NOMO-1 treated with dmso at 0.1 percent for 144 hours (cell line): ENCODE results near the gene RELN.
"Not testable (repeated sequence)": the region's sequence is repeated elsewhere in the genome, so short reads cannot be mapped to it uniquely, and the experiment has no call there.

Experiments
- DNase-seq: peaks from one replicate; lab custom pipeline; 2025; ENCODE audit not compliant: unreplicated experiment; lab: John Stamatoyannopoulos, UW

Gene RELN

GRCh38 chr7:103795787-103796186 lies 193.7 kb downstream of the RELN start:
- no peak for DNase-seq

GRCh38 chr7:103795107-103795506 lies 194.4 kb downstream of the RELN start:
- no peak for DNase-seq

- no peak for DNase-seq
These were observed 195.0 kb downstream of the RELN start for GRCh38 chr7:103794424-103794823.

DNA sequence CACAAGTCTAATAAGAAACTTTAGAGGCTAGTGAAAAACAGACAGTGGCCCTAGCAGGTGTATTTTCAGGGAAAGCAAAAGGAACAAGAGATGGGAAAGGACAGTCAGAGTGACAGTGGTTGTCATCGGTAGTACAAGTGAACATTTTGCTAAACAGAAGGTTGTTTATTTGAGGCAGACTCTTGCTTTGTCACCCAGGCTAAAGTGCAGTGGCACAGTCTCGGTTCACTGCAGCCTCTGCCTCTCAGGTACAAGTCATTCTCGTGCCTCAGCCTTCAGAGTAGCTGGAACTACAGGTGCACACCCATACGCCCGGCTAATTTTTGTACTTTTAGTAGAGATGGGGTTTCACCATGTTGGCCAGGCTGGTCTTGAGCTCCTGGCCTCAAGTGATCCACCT lies 195.8 kb downstream of the RELN start:
- DNase-seq: no peak

- no peak for DNase-seq
These were observed 197.6 kb downstream of the RELN start for GRCh38 chr7:103791894-103792293.

- DNase-seq: not testable (repeated sequence)
These were observed 202.4 kb downstream of the RELN start for GRCh38 chr7:103787041-103787440.

DNA sequence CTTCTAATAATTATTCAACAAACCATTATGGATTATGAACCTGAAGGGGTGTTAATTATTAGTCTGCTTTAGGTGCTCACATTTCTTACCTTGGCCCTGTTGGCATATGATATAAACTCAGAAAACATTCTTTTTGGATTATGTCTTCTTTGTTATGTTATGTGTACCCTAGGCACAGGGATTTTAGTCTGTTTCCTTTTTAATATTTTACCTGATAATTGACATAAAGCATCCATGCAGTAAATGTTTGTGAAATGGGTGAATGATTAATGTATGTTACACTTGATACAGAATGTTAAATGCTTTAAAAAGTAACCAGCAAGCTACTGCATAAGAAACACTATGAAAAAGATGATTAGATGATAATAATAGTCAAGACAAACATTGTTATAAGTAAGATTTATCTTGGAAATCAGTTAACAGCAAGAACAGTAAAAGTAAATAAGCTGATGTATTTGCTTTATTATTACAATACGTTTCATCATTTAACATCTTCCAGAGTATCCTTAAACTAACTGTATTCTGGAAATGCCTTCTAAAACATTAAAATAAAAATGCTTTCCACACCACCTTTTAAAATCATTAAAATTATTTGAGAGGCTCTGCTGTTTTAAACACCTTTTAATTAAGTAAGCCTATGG lies 204.7 kb downstream of the RELN start:
- no peak for DNase-seq

- DNase-seq: no peak
These were observed 208.0 kb downstream of the RELN start for GRCh38 chr7:103781409-103781808.

DNA sequence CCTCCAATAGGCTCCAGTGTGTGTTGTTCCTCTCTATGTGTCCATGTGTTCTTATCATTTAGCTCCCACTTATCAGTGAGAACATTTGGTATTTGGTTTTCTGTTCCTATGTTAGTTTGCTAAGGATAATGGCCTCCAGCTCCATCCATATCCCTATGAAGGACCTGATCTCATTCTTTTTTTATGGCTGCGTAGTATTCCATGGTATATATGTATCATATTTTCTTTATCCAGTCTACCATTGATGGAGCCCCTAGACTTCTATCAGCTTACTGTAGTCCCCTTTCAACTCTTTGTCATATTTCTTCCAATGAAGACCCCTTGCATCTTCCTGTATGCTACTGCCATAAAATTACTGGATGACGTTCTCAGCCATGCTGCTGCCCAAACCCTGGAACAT lies 208.9 kb downstream of the RELN start:
- not testable (repeated sequence) for DNase-seq

DNA sequence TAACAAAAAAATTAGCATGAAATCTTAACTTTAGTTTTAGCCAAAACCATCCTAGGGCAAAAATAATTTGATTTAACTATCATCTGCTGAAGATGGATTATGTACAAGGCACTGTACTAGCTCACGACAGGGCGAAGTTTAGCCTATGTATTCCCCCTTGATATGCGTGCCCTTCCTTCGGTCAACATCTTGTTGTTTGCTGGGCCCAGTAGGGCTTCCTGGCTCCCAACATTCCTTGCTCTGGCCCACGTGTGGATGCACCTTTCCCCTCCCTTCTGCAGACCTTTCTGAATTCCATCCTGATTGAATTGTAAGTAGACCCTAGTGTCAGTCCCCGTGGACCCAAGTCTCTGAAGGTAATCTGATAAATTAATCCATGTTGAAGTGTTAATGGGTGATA lies 212.0 kb downstream of the RELN start:
- no peak for DNase-seq

- no peak for DNase-seq
These were observed 215.7 kb downstream of the RELN start for GRCh38 chr7:103773726-103774125.

GRCh38 chr7:103772171-103772773 lies 217.2 kb downstream of the RELN start:
- DNase-seq: no peak

GRCh38 chr7:103771294-103771693 lies 218.2 kb downstream of the RELN start:
- no peak for DNase-seq

DNA sequence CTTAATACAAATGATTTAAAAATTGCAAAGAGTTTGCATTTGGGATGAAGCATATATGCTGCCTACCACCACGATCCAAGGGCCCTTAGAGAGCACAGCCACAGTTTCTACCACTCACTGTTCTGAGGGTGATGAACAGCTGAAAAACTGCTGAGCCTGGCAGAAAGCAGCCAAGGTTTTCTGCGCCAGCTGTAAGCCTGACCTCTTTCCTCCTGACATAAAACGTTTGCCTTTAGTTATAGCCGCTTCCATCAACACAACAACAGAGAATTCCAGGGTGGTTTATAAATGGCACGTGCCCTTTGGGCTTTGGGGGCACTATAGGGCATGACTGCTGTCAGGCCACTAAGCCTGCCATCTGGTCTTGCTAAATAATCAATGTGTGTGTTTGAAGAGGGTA lies 222.8 kb downstream of the RELN start:
- DNase-seq: no peak

DNA sequence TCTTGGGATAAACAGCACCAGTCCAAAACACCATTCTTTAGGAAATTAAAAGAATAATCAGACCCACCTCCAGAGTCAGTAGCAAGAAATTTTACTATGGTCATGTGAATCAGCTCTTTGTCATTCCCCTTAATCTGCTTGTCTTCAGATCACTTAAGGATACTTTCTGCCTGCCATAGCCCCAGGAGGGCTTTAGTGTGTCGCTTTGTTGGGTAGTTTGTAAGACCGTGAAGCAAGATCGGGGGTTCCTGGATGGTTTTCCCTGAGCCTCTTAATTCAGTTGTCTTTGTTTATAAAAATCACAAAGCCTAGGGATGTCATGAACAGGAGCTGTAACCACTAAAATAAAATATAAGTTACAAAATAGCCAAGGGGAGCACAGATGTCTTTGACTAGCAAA lies 223.6 kb downstream of the RELN start:
- DNase-seq: no peak

DNA sequence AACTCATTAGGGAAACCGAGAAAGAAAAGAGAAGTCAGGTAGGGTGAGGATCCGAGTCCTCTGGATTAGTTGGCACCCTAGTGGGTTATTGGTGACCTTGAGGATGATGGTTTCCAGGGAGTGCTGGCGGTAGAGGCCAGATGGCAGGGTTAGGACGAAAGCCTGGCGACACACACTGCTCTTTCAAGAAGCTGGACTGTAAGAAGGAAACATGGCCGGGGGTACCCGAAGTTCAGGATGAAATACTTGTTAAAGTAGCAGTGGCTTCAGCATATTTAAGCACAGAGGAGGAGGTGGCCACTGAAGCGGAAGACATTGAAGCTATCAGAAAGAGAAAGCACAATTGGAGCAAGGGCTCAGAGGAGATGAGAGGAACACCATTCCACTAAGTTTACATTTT lies 224.6 kb downstream of the RELN start:
- no peak for DNase-seq

- DNase-seq: no peak
These were observed 226.6 kb downstream of the RELN start for GRCh38 chr7:103762877-103763276.

- DNase-seq: no peak
These were observed 227.2 kb downstream of the RELN start for GRCh38 chr7:103762065-103762760.

DNA sequence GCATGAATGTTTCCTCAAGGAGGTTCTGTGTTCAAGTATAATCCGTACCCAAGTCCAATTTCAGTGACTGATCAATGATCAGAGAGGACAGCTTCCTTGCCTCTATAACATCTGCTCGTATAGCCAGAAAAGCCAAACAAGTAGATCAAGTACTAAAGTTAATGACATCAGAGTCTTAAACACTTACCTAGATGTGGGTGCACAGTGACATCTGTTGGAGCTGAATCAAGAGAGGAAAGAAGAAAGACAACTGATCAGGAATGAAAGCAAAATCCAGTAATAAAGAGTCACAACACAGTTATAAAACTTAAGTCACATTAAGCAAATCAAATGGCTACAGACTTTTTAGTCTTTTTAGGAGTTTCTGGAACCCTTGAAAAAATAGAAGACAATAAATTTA lies 236.5 kb downstream of the RELN start:
- DNase-seq: no peak

GRCh38 chr7:103751311-103751880 lies 238.1 kb downstream of the RELN start:
- no peak for DNase-seq

- DNase-seq: no peak
These were observed 240.8 kb downstream of the RELN start for GRCh38 chr7:103748680-103749079.

- DNase-seq: no peak
These were observed 254.1 kb downstream of the RELN start for GRCh38 chr7:103735377-103735776.
